ENCODE results near the gene ZKSCAN7. TPM values are rescaled to one million over a fixed set of nuclear protein-coding genes. Genes with fewer than 3 reads are reported as not detected.
"Not testable (repeated sequence)": the region's sequence is repeated elsewhere in the genome, so short reads cannot be mapped to it uniquely, and the experiment has no call there.

ZKSCAN7 gene
- total RNA-seq, 1 donor from 2014 or later: 0.64 TPM

- intact Hi-C loops (cut with micrococcal nuclease): no loop called here
Measured at GRCh38 chr3:44571024-44571423, 16.0 kb downstream of the ZKSCAN7 start.

DNA sequence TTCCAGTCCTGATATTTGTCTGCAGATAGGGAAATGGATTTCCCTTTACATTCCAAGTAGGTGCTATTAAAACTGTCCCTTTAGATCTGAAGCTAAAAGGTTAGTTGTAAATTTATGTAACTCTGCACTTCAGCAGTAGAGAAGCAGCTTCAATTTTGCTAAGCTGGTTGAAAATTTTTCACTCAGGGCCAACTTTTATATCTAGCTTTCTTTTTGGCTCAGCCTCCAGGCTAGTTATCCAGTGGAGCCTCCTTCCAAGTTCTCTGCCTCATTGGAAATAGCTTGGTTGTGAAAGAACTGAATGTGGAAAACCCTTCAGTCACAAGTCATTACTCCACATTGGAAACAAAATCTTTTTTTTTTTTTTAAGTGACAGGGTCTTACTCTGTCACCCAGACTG lies 21.6 kb downstream of the ZKSCAN7 start:
- intact Hi-C loops (cut with micrococcal nuclease): no loop called here

GRCh38 chr3:44577354-44577952 lies 22.5 kb downstream of the ZKSCAN7 start:
- intact Hi-C loops (cut with micrococcal nuclease): not testable (repeated sequence)

- intact Hi-C loops (cut with micrococcal nuclease): not testable (repeated sequence)
Measured at GRCh38 chr3:44578316-44578715, 23.3 kb downstream of the ZKSCAN7 start.

DNA sequence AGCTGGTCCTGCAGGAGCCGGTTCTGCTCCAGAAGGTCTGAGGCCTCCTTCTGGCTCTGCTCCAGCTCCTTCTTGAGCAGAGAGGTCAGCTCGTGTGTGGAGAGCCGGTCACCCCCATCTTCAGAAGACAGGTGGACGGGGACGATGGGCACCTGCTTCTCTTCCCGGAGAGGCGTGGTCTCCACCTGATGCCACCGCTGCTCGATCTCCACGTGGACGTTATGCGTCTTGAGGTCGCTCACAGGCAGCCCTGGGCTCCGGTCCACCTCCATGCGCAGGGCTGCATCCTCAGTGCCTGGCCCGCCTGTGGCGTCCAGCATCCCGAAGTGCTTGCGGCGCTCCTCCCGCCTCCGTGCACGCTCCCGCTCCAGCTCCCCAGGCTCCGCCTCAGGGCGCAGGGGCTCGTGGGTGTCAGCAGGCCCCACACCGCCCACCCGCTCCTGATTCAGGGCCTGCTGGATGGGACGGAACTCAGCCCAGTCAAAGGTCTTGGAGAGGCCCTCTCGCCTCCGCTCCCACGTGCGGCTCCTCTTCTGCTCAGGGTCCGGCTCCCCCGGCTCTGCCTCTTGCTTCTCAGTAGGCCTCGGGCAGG lies 24.0 kb downstream of the ZKSCAN7 start:
- intact Hi-C loops (cut with micrococcal nuclease): not testable (repeated sequence)

DNA sequence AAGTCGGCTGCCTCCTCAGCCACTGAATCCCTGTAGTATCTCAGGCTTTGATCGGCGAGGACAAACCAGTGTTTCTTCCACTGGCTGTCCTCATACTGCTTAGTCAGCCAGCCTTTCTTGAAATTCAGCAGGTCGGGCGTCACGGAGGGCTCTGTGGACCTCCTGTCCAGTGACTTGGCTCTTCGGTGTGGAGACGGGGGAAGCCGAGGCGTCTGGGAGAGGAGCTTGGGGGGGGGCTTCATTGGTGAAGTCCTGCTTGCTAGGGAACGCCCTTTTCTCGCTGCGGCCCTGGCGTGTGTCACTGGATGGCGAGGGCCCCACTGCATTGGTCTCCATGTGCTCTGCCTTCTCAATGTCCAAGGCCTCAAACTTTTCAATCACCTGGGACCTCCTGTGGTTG lies 24.8 kb downstream of the ZKSCAN7 start:
- intact Hi-C loops (cut with micrococcal nuclease): not testable (repeated sequence)

GRCh38 chr3:44580971-44581370 lies 26.0 kb downstream of the ZKSCAN7 start:
- intact Hi-C loops (cut with micrococcal nuclease): not testable (repeated sequence)

- intact Hi-C loops (cut with micrococcal nuclease): no loop called here
Measured at GRCh38 chr3:44584646-44585501, 29.9 kb downstream of the ZKSCAN7 start, which contains the start of gene ZNF660. ZNF660 (plus strand) TSS chr3:44584964; CDS start chr3:44594194, 9,230 bp downstream.

DNA sequence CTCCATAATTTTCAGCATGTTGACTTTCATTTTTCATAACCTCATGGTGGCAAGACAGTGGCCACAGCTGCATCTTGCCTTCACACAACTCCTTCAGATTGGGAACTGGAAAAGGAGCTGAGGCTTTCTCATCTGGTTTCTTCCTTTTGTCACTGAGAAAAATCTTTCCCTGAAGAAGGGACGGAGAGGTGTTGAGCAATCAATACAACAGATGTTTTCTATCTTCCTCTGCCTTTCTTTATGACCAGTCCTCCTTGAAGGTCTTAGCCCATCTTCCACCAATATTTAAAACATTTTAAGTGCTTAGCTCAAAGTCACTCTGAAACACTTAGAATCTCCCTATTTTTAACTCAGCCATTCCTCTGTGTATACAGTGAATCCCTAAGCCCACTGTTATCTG lies 41.6 kb downstream of the ZKSCAN7 start:
- intact Hi-C loops (cut with micrococcal nuclease): no loop called here

DNA sequence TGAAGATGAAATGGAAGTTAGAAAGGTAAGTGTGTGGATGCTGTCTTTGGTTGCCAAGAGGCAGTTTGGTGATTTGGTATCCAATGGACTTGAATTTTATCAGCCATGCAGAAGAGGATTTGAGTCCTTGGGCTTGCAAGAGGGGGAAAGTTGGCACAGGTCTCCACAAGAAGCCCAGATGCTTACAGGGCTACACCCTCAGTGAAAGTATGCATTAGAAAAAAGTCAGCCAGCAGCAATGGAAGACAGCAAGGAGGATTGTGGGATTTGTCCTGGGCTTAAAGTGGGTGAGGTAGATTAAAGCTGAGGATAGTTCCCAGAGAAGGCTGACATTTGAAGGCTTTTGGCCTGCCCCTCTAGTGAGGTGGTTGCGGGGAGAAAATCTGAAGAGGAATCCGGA lies 46.8 kb downstream of the ZKSCAN7 start:
- intact Hi-C loops (cut with micrococcal nuclease): no loop called here

DNA sequence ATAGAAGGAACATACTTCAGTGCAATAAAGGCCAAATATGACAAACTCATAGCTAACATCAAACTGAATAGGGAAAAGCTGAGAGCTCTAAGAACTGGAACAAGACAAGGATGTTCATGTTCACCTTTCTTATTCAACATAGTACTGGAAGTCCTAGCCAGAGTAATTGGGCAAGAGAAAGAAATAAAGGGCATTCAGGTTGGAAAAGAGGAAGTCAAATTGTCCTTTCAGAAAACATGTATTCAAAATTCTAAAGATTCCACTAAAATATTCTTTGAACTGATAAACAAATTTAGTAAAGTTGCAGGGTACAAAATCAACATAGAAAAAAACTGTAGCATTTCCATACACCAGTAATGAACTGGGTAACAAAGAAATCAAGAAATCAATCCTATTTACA lies 57.7 kb downstream of the ZKSCAN7 start:
- intact Hi-C loops (cut with micrococcal nuclease): no loop called here

Other genes with a start within 250 kb of the ZKSCAN7 start
- 16.8 and 19.0 TPM in 2 replicates for gene TCAIM, start 216.4 kb upstream of the ZKSCAN7 start, total RNA-seq
- 25.6 and 25.7 TPM in 2 replicates for gene ZNF445, start 77.5 kb upstream of the ZKSCAN7 start, total RNA-seq
- gene ZNF660, start 29.8 kb downstream of the ZKSCAN7 start, total RNA-seq: 0.11 and 0.14 TPM in 2 replicates
- 12.1 and 12.7 TPM in 2 replicates for gene ZNF197, start 69.8 kb downstream of the ZKSCAN7 start, total RNA-seq
- 2.8 and 4.0 TPM in 2 replicates for gene ZNF35, start 93.5 kb downstream of the ZKSCAN7 start, total RNA-seq
- gene ZNF502, start 157.5 kb downstream of the ZKSCAN7 start, total RNA-seq: 0.59 and 0.68 TPM in 2 replicates
- 1.8 and 1.9 TPM in 2 replicates for gene ZNF501, start 174.4 kb downstream of the ZKSCAN7 start, total RNA-seq
- 33.1 and 37.3 TPM in 2 replicates for gene KIAA1143, start 206.4 kb downstream of the ZKSCAN7 start, total RNA-seq
- 43.3 and 44.8 TPM in 2 replicates for gene KIF15, start 206.6 kb downstream of the ZKSCAN7 start, total RNA-seq

Data from T-helper 2 cell treated with Interferon-gamma antibody and Interleukin-4, amounts not matched to agents 100 ng/mL and 5 ng/mL, for 36 hours (primary cell).